ENCODE data around the gene FCN1.

FCN1 gene

DNA sequence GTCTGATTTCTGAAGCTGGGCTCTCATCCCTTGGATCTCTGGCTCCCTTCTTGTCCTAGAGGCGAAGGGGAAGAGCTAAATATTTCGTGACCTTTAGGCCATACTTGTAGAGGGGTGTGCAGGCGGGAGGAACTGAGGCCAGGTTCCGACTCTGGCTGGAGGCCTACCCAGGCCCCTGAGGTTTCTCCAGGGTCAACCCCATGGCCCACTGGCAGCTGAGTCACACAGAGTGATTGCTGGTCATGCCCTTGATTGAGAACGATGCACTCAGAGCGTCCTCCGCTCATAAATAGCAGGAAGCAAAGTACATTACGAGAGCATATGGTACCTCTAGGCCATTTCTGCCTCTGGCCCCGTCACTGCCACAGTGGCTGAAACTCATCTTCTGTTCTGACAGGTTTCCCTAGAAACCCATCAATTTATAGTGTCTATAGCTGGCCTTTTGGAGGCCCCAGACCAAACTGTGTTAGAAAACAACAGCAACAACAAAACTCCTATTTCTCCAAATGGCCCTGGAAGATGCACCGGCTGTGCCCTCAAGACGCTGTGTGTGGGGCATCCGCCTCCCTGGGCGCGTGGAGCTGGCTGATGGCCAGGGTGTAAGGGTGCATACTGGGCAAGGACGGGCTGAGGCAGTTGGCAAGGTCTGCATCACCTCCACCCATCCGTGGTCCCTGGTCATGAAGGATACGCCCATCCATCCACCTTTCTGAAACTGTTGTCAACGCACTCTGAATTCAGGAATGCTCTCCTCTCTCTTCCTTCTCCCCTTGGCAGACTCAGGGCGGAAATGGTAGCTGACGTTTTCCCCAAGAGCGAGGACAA, 32.9 kb upstream of the FCN1 start:
- DNase-seq, result no peak

DNA sequence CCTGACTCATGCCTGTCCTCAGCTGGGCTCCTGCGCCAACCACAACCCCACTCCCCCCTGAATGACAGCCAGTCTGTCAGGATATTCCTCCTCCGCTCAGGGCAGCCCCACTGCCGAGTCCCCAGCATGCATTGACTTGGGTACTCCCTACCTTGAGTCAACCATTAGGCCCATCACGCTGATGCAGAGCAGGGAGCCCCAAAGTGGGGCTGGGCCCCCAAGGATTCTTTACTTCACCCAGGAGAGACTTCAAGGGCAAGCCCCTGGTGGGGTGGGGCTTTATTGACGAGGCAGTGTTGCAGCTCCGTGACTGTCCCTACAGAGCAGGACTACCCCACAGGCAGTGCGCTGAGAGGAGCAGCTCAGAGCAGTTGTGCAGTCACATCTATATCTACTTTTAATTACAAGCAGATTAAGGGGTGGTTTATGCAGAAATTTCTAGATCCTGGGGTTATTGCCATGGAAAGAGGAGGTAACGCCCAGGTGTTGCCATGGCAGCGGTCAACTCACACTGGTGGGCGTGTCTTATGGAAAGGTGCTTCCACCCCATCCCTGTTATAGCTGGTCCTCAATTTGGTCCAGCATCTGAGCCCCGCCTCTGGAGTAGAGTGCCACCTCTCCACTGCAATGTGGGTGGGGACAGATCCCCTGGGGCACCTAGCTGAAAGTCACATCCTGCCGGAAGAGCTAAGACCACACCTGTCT, 32.1 kb upstream of the FCN1 start:
- DNase-seq, result no peak

DNA sequence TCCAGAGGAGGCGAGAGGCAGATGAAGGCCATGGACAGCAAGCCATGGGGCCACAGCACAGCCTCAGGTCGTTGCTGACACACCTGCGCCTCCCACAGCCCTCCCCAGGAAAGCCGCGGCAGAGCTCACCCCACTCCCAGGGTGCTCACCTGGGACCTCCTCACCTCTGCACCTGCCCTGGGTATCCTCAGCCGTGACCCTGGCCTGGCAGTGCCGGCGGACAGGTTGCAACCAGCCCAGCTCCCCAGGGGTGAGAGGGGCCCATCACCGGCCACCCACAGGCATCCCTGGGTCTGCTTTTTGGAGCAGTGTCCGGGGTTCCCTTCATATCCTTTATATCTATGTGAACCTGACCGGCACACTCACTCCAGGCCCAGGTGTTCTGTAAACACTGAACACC, 30.4 kb upstream of the FCN1 start:
- DNase-seq, result no peak

DNA sequence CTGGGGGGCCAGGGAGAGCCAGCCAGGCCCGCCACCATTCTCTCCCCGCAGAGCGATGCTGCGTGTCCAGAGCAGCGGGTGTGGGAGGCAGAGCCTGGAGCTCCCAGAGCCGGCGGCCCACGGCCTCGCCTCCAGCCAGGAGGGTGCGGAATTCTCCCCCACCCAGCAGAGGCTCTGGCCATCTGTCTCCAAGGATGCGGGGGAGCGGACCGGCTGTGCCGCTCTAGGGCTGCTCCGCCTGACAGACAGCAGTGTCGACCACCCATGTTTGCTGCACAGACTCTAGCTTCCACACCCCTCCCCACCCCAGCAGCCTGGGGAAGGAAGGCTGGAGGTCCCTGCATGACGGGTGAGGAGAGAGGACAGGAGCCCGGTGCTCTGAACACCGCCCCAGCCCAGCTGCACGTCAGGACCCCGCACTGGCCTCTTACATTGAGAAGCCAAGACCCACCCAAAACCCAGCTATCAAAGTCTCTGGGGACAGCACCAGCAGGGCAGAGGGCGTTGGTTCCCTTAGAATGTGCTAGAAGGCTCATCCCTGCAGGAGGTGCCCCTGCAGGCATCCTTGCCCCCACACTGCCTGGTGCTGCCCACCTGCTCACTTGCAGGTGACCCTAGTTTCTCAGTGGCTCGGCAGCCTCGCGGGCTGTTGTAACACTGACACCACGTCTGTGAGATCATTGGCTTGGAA, 29.7 kb upstream of the FCN1 start:
- no peak for DNase-seq

DNA sequence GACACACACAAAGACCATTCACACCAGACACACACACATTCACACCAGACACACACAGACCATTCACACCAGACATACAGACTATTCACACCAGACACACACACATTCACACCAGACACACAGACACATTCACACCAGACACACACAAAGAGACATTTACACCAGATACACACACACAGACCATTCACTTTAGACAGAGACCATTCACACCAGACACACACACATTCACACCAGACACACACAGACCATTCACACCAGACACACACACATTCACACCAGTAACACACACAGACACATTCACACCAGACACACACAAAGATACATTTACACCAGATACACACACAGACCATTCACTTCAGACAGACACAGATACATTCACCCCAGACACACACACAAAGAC, 29.0 kb upstream of the FCN1 start:
- DNase-seq, result no peak

DNA sequence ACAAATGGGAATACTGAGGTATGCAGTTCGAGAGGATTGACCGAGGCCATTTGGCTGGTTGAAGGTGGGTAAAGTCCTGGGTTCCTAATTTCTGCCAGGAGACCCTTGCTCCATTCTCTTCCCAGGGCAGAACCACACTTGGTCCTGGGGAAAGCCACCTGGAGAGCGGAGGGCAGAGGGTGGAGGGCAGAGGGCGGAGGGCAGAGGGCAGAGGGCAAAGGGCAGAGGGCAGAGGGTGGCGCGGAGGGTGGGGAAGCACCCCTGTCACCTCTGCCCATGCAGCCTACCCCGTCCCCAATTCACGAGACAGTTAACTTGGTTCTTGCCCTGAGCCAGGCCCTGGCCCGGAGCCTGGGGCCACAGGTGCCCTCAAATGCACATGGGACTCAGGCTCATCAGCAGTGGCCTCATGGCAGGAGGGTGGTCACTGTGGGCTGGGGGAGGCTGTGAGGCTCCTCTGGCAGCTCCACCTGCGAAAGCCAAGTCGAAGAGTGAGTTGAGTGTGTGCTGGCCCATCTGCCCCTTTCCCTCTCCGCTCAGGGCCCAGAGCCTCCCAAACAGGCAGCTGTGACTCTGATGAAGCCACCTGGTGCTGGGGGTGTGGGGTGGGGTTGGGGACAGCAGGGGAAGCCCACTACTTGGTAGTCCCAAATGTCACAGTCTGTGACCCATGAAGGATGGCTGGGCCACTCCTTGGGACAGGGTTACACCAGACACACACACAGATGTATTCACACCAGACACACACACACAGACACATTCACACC, 28.0 kb upstream of the FCN1 start:
- DNase-seq, result no peak

DNA sequence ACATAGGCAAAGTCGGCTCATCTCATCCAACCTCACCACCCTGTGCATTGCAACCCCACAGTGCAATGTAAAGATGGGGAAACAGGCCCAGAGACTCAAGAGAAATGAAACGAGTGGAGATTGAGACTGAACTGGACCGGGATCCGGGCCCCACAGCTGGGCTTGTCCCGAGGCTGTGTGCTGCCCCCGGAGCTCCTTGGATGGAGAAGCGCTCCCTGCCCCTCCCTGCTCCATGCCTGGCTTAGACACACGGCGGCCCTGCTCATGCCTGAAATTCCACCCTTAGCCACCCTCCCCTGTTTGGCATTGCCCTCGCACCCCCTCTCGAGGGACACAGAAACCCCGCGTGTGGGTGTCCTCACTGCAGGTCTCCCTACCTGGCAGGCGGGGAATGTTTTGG, 27.2 kb upstream of the FCN1 start:
- DNase-seq, result no peak

DNA sequence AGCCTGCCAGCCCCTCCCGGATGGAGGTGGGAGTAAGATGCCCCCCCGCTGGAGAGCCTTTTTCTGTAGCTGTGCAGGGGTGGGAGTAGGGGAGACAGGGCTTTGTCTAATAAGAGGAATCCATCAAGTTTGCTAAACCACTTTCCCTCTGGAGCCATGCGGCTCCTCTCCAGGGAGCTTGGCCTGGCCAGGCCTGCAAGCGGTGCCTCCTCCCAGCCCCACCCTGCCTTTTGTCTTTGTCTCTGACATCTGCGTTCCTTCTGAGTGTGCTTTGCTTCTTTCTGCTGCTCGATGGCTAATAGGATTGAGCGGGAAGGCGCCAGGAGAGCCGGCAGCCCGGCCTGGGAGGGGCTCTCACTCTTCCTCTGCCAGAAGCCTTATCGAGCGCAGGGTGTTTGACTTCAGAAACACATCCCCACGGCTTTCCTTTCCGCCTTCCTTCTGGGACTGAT, 26.7 kb upstream of the FCN1 start:
- no peak for DNase-seq

DNA sequence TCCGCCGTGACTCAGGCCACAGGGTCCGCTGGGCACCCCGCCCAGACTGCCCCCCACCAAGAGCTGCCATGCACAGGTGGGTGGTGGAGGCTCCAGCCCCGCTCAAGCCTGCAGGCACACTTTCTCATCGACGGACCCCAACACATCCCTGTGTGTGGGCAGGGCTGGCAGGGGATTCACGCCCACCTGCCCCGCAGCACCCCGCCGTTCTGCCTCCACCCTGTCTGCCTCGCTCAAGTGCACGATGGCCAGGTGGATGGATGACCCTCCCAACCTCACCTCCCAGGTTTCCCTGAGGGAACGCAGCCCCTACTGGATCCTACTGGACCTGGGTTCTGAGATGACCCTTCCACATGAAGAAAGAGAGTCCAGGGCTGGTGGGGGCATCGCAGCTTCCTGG, 26.1 kb upstream of the FCN1 start:
- no peak for DNase-seq

DNA sequence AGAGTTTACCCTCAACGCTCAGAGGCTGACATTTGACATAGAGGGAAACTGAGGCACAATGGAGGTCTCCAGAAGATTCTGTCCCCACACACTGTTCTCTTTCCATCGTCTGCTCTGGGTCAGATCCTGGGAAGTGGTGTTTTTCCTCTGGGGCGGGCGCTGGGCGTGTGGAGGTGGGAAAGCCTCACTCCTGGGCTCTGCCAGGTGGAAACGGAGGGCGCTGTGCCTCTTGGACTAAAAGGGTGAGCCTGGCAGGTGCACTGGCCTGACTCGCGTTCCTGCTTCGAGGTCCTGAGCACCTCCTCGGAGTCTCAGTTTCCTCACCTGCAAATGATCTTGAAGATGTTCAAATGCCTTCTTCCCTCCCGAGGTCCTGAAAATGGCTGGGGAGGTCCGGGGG, 25.7 kb upstream of the FCN1 start:
- no peak for DNase-seq

DNA sequence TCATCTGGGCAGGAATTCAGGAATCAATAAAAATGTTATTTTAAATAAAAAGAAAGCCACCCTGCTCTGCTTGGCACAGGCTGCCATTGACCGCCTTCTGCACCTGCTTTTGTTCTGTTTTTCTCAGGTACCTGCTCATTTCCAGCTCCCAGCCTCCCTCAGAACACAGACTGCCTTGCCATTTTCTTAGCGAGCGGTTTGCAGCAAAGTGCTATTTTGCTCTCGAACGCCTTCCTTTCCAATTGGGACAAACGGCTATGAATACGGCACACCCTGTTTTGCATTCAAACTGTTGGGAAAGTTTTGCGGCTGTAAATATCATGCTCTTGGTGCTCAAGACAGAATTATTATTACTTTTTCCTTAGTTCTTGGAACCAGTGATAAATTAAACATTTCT, 25.1 kb upstream of the FCN1 start:
- no peak for DNase-seq

DNA sequence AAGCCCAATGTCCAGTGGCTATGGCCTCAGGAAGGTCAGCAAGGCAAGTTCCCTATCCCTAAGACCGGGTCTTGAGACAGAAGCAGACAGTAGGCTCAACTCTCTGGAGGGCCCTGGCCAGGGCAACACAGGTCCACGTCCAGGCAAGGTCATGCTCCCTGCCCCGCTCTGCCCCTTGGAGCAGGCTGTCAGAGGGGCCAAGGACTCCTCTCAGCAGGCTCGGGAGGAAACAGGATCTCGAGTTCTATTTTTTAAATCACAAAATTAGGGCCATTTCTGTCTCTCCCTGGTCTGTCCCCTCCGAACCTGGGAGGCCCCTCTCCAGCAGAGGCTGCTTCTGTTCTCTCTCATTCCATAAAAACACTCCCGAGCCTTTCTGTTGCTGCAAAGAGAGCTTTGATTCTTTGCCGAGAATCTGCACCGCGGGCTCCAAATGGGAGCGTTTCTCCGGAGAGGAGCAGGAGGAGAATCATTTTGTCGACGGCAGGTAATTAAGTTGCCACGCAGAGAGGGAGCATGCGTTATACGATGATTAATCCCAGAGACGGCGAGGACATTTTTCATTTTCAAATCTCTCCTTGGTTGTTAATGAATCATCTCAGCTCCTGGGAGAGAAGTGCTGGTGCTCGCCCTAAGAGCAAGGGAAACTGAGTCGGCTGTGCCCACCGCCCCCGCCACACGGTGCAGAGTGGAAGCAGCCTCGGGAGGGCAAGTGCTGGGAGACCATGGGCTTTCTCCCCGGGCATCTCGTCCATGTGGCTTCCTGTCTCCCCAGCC, 24.5 kb upstream of the FCN1 start:
- DNase-seq, result no peak

DNA sequence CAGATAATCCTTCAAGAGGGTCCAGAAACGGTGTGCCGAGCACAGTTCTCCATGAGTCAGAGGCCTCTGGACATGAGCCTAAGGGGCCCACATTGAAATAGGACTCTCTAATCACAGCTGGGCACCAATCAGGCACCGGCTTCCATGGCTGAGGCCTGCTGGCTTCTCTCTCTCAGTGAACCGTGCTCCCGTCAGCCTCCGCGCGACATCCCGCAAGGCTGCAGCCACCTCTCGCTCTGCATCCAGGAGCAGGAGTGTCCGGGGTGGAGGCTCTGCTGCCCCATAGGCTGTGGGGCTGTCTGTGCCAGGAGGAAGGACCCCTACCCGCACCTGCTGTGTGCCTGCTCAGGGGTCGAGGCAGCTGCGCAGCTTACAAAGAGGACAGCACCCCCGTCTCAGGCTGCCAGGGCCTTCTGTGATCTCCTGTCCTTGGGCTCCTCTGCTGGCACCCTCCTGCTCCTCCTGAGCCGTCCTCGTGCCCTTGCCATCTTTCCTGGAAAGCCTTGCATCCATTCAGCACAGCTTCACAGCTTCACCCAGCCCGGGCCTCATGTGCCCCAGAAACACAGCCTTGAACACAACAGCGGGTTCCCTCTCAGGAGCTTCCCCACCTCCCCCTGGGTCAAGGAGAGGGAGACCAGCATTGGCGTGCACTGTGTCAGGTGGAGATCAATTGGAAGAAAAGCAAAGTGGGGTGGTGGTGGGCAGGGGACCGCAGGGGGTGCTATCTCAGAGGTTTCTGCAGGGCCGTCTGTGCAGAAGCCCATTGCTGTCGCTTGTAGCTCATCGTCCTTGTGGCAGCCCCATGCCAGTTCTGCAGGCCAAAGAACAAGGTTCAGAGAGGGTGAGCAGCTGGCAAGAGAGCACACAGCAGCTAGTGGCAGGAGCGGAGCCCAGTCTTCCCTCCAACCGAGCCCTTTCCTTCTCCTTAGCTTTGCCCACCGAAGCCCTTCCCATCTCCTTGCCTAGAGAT, 22.8 kb upstream of the FCN1 start:
- no peak for DNase-seq

DNA sequence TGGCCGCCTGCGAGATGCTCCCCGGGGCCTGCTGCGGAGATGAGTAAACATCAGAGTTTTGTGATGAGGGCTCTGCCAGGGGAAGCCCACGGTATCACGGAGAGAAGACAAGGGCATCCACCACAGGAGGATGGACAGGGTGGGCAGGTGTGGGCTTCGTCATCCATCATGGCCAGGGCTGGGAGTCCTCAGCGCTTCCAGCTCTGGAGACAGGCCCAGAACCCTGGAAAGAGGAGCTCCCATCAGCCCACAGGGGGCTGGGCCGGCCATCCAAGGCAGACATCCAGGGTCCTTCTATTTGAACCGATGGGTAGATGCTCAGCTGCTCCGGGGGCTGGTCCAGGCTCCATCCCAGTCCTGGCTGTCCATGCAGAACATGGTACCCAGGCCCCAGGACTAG, 22.1 kb upstream of the FCN1 start:
- DNase-seq, result no peak

DNA sequence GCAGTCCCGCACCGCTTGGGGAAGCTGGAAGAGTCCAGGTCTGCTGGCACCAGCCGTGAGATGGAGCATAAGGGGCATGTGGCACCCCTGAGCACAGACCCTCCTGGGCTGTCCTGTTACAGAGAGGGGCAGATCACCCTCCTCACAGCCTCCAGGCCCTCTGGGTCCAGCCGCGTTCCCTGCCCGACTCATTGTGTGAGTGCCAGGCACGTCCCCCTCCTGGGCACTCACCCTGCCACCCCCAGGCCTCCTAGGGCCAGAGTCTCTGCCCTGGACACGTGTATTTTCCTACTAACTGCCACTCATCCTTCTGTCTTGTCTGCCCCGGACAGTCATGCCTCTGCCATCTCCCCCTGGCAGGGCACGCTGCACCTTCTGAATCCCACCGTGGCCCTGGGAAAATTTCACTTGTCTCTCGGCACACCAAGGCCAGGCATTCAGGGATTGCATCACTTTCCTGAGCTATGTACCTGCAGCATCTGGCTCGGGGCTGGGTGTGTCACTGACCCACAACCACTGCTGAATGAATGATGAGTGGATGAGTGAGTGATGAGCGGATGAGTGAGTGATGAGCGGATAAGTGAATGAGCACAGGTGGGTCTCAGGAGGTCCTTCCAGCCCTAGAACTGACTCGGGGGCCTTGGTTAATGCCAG, 21.5 kb upstream of the FCN1 start:
- DNase-seq, result no peak

DNA sequence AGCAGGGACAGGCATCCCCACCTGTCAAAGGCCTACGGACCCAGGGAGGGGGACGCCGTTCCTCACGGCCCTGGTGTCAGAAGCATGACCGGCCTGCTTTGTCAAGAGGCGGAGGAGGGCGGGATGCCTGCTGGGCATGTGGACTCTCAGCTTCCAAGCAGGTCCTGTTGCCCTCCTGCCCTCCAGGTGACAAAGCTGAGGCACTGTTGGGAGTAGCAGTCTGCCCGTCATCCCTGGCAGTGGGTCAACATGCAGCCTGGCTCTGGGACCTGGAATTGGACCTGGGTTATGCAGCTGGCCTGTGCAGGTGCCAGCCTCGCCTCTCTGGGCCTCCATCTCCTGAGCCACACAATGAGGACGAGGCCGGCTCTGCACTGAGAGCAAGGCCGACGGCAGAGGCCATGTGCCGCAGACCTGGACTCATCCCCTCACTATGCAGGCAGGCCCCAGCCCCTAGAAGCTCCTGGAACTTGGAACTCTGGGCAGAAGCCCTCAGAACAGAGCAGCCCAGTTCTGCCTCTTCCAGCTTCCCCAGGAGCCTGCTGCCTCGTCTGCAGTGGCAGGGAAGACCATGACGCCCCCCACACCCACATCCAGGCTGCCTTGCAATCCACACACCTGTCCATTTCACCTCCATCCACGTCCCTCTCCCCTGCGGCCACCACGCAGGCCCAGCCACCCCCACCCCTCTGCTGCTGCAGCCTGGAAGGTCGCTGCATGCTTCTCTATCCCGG, 20.8 kb upstream of the FCN1 start:
- DNase-seq, result no peak

DNA sequence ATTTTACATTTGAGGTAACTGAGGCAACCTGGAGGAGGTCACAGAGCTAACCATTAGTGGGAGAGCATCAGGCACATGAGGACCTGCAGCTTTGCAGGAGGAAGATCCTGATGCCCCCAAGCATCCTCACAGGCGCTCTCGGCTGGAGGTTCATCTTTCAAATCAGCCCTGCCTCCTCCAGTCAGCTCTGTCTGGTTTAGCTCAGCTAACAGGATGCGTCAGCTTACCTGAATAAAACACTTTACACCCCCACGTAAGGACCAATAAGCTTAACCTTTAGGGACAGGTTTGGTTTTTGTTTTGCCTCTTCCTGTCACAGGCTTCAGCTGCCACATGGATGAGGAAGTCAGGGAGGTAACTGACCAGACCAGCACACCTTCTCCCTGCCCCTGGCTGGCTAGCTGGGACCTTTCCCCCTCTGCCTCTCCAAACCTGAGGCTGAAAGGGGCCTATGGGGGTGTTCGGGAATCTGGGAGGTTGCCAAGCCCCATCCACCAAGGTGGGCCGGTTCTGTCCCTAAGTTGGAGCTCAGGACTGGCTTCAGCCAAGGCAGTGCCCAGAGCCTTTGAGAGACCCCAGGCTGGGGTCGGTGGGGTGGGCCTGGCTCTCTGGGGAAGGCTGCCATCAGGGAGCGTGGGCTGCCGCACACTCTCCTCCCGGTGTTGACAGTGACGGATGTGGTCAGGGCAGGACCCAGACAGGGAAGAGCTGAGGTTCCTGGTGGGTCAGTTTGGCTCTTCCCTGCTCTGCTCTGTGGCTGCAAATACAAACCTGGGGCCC, 20.0 kb upstream of the FCN1 start:
- no peak for DNase-seq

DNA sequence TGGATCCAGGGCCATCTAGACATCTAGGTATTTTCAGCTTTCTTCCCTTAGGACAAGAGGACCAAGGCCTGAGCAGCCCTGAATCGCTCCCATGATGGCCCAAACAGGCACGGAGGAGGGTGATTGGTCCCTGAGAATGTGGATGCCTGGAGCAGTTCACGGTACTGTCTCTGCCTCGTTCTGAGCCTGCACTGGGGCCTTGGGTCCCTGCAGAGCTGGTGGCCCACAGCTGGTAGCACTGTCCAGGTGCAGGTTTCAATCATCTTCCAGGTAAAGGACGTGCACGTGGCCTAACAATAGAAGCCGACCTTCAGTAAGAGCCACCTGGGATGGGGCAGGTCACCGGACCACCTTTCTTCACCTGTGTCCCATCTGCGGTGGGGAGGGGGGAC, 19.4 kb upstream of the FCN1 start:
- DNase-seq, result no peak
